ENCODE measurements around the gene PIK3R4. TPM values are rescaled to one million over a fixed set of nuclear protein-coding genes. Genes with fewer than 3 reads are reported as not detected.
A peak's percentile ranks its signal among the peaks of the same experiment; 100 is the strongest.

Gene PIK3R4
- total and polyA plus RNA-seq, 7 donors = 11.0 to 20.3 (median 14.1) TPM

DNA sequence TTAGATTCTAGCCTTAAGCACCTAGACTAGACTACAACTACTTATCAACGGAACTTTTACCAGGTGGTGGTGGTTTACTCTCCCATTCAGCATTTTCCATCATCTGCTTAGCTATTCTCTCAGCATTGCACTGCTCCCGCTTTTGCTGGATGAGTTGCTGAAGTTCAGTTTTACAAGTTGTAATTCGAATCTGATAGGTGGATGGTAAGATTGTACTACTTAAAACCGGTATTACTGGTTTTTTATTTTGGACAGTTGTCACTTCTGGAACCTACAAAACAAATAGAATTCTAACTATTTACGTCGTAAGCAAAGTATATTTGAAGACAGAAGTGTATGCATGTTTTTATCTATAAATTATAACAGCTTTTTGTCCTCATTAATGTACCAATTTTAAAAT lies 41.1 kb downstream of the PIK3R4 start:
- intact Hi-C loops (cut with DNase I) = no loop called here
- no peak overlapping the region for H3K27ac ChIP-seq
- WGBS, 3 donors = 76 to 90% (median 85%) methylated on average over 6 of the region's 6 CpGs
- H3K4me3 ChIP-seq = no peak overlapping the region
- ATAC-seq = no peak
- no peaks in the 10 kb centered on the region for H3K4me1 ChIP-seq
- DNase-seq = no peak
- TF ChIP-seq, protein P1, sequence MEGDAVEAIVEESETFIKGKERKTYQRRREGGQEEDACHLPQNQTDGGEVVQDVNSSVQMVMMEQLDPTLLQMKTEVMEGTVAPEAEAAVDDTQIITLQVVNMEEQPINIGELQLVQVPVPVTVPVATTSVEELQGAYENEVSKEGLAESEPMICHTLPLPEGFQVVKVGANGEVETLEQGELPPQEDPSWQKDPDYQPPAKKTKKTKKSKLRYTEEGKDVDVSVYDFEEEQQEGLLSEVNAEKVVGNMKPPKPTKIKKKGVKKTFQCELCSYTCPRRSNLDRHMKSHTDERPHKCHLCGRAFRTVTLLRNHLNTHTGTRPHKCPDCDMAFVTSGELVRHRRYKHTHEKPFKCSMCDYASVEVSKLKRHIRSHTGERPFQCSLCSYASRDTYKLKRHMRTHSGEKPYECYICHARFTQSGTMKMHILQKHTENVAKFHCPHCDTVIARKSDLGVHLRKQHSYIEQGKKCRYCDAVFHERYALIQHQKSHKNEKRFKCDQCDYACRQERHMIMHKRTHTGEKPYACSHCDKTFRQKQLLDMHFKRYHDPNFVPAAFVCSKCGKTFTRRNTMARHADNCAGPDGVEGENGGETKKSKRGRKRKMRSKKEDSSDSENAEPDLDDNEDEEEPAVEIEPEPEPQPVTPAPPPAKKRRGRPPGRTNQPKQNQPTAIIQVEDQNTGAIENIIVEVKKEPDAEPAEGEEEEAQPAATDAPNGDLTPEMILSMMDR (IDR thresholded peaks at IDR 0.05) = no peak
- H3K9me3 ChIP-seq = no peaks in the 10 kb centered on the region
- H3K27me3 ChIP-seq (ENCODE audit: insufficient read depth in 3 of 3, low read length in 2 of 3) = no peaks in the 10 kb centered on the region
- peaks cover 6 to 77% of the 10 kb centered on the region in 2 donors for H3K36me3 ChIP-seq (ENCODE audit: insufficient read depth in 1 of 2, low read depth in 1 of 2)

DNA sequence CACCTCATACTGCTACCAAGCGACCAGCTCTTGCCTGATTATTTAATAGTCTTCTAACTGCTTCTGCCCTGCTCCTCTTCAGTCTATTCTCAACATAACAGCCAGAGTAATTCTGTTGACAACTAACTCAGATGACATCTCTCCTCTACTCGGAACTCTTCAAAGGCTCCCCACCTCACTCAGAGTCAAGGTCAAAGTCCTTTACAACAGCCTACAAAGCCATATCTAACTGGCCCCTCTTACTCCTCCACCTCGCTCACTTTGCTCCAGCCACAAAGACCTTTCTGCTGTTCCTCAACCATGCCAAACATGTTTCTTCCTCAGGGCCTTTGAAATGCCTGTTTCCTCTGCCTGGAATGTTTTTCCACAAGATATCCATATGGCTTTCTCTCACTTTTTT lies 43.6 kb downstream of the PIK3R4 start:
- ATAC-seq = no peak
- intact Hi-C loops (cut with DNase I) = no loop called here
- no peaks in the 10 kb centered on the region for H3K27me3 ChIP-seq (ENCODE audit: insufficient read depth in 3 of 3, low read length in 2 of 3)
- H3K9me3 ChIP-seq = no peaks in the 10 kb centered on the region
- no peak for DNase-seq
- TF ChIP-seq, protein P1 (IDR thresholded peaks at IDR 0.05) = no peak
- H3K4me1 ChIP-seq = no peaks in the 10 kb centered on the region
- no peak overlapping the region for H3K4me3 ChIP-seq
- no peak overlapping the region for H3K27ac ChIP-seq
- 91 to 94% (median 94%) methylated on average over 3 of the region's 3 CpGs for WGBS, 3 donors
- H3K36me3 ChIP-seq (ENCODE audit: insufficient read depth in 1 of 2, low read depth in 1 of 2) = peaks cover 7 to 81% of the 10 kb centered on the region in 2 donors

DNA sequence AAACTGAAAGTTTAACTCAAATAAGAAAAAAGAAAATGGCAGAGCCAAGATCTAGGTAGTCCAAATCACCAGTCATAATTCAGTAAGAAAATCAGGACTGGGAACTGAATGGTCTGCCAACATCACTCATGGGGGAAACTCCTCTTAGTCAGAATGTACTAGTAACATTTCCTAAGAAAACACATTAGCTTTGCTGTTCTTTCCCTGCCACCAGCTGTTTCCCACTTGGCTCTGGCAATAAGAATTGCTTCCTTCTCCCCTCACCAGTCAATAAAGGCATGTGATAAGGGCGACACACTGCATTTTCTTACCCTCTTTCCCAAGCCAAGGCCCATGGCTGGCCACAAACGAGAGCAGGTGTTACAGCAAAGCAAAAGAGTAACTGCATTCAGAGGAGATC lies 46.1 kb downstream of the PIK3R4 start:
- peaks cover 5 to 75% of the 10 kb centered on the region in 2 donors for H3K36me3 ChIP-seq (ENCODE audit: insufficient read depth in 1 of 2, low read depth in 1 of 2)
- WGBS, 3 donors = 25 to 40% (median 39%) methylated on average over 2 of the region's 2 CpGs

DNA sequence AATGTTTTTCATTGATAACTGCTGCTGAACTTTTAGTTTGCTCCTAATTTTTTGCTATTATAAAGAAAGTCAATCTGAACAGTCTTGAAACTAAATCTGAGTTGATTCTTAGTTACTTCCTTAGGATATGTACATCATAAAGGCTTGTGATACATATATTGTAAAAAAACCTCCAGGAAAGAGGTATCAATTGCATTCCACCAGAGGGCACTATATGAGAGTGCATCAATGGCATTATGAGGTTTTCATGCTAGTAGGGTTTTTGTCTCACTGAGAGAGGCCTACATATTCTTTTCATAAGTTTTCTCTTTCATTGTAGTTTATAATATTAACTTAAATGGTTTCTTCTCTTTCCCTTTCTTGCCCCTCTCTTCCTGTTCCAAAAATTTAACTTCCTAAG lies 46.9 kb downstream of the PIK3R4 start:
- no peak for ATAC-seq

More for the DNA sequence above, 46.1 kb downstream of the PIK3R4 start:
- Histone ChIP-seq H3K27ac (no peak overlapping the region), H3K27me3 (ENCODE audit: insufficient read depth in 3 of 3, low read length in 2 of 3) (no peaks in the 10 kb centered on the region), H3K4me1 (no peaks in the 10 kb centered on the region), H3K4me3 (no peak overlapping the region), H3K9me3 (no peaks in the 10 kb centered on the region)
- intact Hi-C loops (cut with DNase I) = no loop called here
- DNase-seq = no peak
- ATAC-seq = peak in 3 of 4 donors; percentile 56 to 65 (median 63)
- TF ChIP-seq, protein P1 (IDR thresholded peaks at IDR 0.05) = no peak

DNA sequence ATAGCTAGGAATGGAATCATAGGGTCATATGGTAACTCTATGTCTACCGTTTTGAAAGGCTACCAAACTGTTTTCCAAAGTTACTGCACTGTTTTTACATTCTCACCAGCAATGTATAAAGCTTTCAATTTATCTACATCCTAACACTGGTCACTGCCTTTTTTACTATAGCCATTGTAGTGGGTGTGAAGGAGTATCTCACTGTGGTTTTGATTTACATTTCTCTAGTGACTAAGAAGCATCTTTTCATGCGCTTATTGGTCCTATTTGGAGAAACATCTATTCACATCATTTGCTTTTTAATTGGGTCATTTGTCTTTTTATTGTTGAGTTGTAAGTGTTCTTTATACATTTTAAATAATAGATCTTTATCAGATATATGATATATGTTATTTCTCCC lies 53.3 kb downstream of the PIK3R4 start:
- no peaks in the 10 kb centered on the region for H3K27me3 ChIP-seq (ENCODE audit: insufficient read depth in 3 of 3, low read length in 2 of 3)
- H3K36me3 ChIP-seq (ENCODE audit: insufficient read depth in 1 of 2, low read depth in 1 of 2) = peaks cover 0 to 57% of the 10 kb centered on the region in 2 donors
- no peak overlapping the region for H3K4me3 ChIP-seq
- H3K9me3 ChIP-seq = no peaks in the 10 kb centered on the region
- TF ChIP-seq, protein P1 (IDR thresholded peaks at IDR 0.05) = no peak
- H3K4me1 ChIP-seq = no peaks in the 10 kb centered on the region
- DNase-seq = no peak
- intact Hi-C loops (cut with DNase I) = no loop called here
- 94 to 99% (median 95%) methylated on average over 2 of the region's 2 CpGs for WGBS, 3 donors
- H3K27ac ChIP-seq = no peak overlapping the region
- ATAC-seq = no peak

More for the DNA sequence above, 46.9 kb downstream of the PIK3R4 start:
- Histone ChIP-seq H3K4me1 (no peaks in the 10 kb centered on the region), H3K27me3 (ENCODE audit: insufficient read depth in 3 of 3, low read length in 2 of 3) (no peaks in the 10 kb centered on the region), H3K9me3 (no peaks in the 10 kb centered on the region), H3K36me3 (ENCODE audit: insufficient read depth in 1 of 2, low read depth in 1 of 2) (peaks cover 5 to 74% of the 10 kb centered on the region in 2 donors), H3K27ac (no peak overlapping the region), H3K4me3 (no peak overlapping the region)
- TF ChIP-seq, protein P1 (IDR thresholded peaks at IDR 0.05) = peak; percentile 29
- intact Hi-C loops (cut with DNase I) = no loop called here
- no peak for DNase-seq

All from psoas muscle (tissue), 8 donors.